ACC112 (cell line): ENCODE measurements around the gene MCC.

Experiments used
- H2AFZ ChIP-seq: fragments of 200-600 bp; sonication (generic); one replicate; pipeline ENCODE4 v1.6.0; 2017; ENCODE audit warnings: antibody characterized with exemption, low read length; ENCODE audit not compliant: unreplicated experiment
- H3K27ac ChIP-seq: fragments of 200-600 bp; sonication (generic); 2 replicates; pipeline ENCODE4 v1.5.1; 2014; ENCODE audit warnings: low read depth, mild to moderate bottlenecking, antibody characterized with exemption, low read length, moderate library complexity
- H3K27me3 ChIP-seq: fragments of 200-600 bp; sonication (generic); 2 replicates; pipeline ENCODE4 v1.6.1; 2014; ENCODE audit warnings: mild to moderate bottlenecking, antibody characterized with exemption, low read length, moderate library complexity, mixed read lengths; ENCODE audit not compliant: insufficient read depth
- H3K36me3 ChIP-seq: fragments of 200-600 bp; sonication (generic); 2 replicates; pipeline ENCODE4 v1.6.1; 2016; ENCODE audit warnings: mild to moderate bottlenecking, antibody characterized with exemption, low read length, moderate library complexity, mixed read lengths; ENCODE audit not compliant: insufficient read depth
- H3K4me1 ChIP-seq: fragments of 200-600 bp; sonication (generic); one replicate; pipeline ENCODE4 v1.6.1; 2016; ENCODE audit warnings: low read length, mixed read lengths; ENCODE audit not compliant: insufficient read depth, unreplicated experiment, control insufficient read depth
- H3K4me3 ChIP-seq: fragments of 200-600 bp; sonication (generic); 2 replicates; pipeline ENCODE4 v1.5.1; 2014; ENCODE audit warnings: mild to moderate bottlenecking, low read depth, low read length
- H3K79me2 ChIP-seq: fragments of 200-600 bp; sonication (generic); one replicate; pipeline ENCODE4 v1.6.0; 2016; ENCODE audit warnings: low read length; ENCODE audit not compliant: control insufficient read depth, unreplicated experiment, insufficient read depth

The MCC gene

GRCh38 chr5:113071401-113071800 is 416.9 kb downstream of the MCC start:
- no peak overlapping the region for H3K4me3 ChIP-seq
- H2AFZ ChIP-seq: no peak overlapping the region
- no peak overlapping the region for H3K27ac ChIP-seq
- H3K4me1 ChIP-seq: peaks cover 4% of the 10 kb centered on the region
- H3K36me3 ChIP-seq: no peaks in the 10 kb centered on the region
- H3K79me2 ChIP-seq: no peaks in the 10 kb centered on the region
- no peaks in the 10 kb centered on the region for H3K27me3 ChIP-seq

- Histone ChIP-seq H3K4me3 (no peak overlapping the region), H3K27me3 (no peaks in the 10 kb centered on the region), H3K27ac (no peak overlapping the region), H2AFZ (no peak overlapping the region), H3K4me1 (peaks cover 4% of the 10 kb centered on the region), H3K79me2 (no peaks in the 10 kb centered on the region), H3K36me3 (no peaks in the 10 kb centered on the region)
Measured at GRCh38 chr5:113070901-113071300, 417.4 kb downstream of the MCC start.

- no peaks in the 10 kb centered on the region for H3K36me3 ChIP-seq
- H3K27me3 ChIP-seq: no peaks in the 10 kb centered on the region
- no peak overlapping the region for H3K27ac ChIP-seq
- no peak overlapping the region for H3K4me3 ChIP-seq
- H2AFZ ChIP-seq: no peak overlapping the region
- no peaks in the 10 kb centered on the region for H3K79me2 ChIP-seq
- H3K4me1 ChIP-seq: peaks cover 4% of the 10 kb centered on the region
Measured at GRCh38 chr5:113068559-113068958, 419.7 kb downstream of the MCC start.

- H2AFZ ChIP-seq: no peak overlapping the region
- no peaks in the 10 kb centered on the region for H3K79me2 ChIP-seq
- H3K4me1 ChIP-seq: peaks cover 5% of the 10 kb centered on the region
- no peak overlapping the region for H3K4me3 ChIP-seq
- no peak overlapping the region for H3K27ac ChIP-seq
- H3K36me3 ChIP-seq: no peaks in the 10 kb centered on the region
- H3K27me3 ChIP-seq: no peaks in the 10 kb centered on the region
Measured at GRCh38 chr5:113067635-113068344, 420.5 kb downstream of the MCC start.

- peaks cover 16% of the 10 kb centered on the region for H3K4me1 ChIP-seq
- no peaks in the 10 kb centered on the region for H3K36me3 ChIP-seq
Measured at GRCh38 chr5:113065626-113066025, 422.6 kb downstream of the MCC start.

GRCh38 chr5:113064806-113065205 is 423.4 kb downstream of the MCC start:
- no peaks in the 10 kb centered on the region for H3K27me3 ChIP-seq
- no peak overlapping the region for H3K4me3 ChIP-seq
- H3K79me2 ChIP-seq: no peaks in the 10 kb centered on the region
- no peak overlapping the region for H2AFZ ChIP-seq
- H3K36me3 ChIP-seq: no peaks in the 10 kb centered on the region
- H3K4me1 ChIP-seq: peaks cover 16% of the 10 kb centered on the region
- no peak overlapping the region for H3K27ac ChIP-seq

More at GRCh38 chr5:113065626-113066025, 422.6 kb downstream of the MCC start:
- no peak overlapping the region for H3K27ac ChIP-seq
- no peak overlapping the region for H2AFZ ChIP-seq
- H3K79me2 ChIP-seq: no peaks in the 10 kb centered on the region
- H3K4me3 ChIP-seq: no peak overlapping the region
- no peaks in the 10 kb centered on the region for H3K27me3 ChIP-seq

- no peak overlapping the region for H3K27ac ChIP-seq
- no peaks in the 10 kb centered on the region for H3K36me3 ChIP-seq
- no peaks in the 10 kb centered on the region for H3K79me2 ChIP-seq
- H3K4me3 ChIP-seq: no peak overlapping the region
- no peak overlapping the region for H2AFZ ChIP-seq
- no peaks in the 10 kb centered on the region for H3K27me3 ChIP-seq
- H3K4me1 ChIP-seq: peaks cover 16% of the 10 kb centered on the region
Measured at GRCh38 chr5:113063927-113064326, 424.3 kb downstream of the MCC start.

- H3K27me3 ChIP-seq: no peaks in the 10 kb centered on the region
- H3K27ac ChIP-seq: no peak overlapping the region
- H3K4me3 ChIP-seq: no peak overlapping the region
- no peaks in the 10 kb centered on the region for H3K36me3 ChIP-seq
- no peak overlapping the region for H2AFZ ChIP-seq
- H3K4me1 ChIP-seq: peaks cover 12% of the 10 kb centered on the region
- no peaks in the 10 kb centered on the region for H3K79me2 ChIP-seq
Measured at GRCh38 chr5:113062869-113063508, 425.3 kb downstream of the MCC start.

GRCh38 chr5:113061846-113062780 is 426.1 kb downstream of the MCC start:
- Histone ChIP-seq H2AFZ (no peak overlapping the region), H3K36me3 (no peaks in the 10 kb centered on the region), H3K27ac (no peak overlapping the region), H3K4me1 (peaks cover 12% of the 10 kb centered on the region), H3K27me3 (no peaks in the 10 kb centered on the region), H3K4me3 (no peak overlapping the region), H3K79me2 (no peaks in the 10 kb centered on the region)

- Histone ChIP-seq H3K27me3 (no peaks in the 10 kb centered on the region), H3K4me3 (no peak overlapping the region), H3K4me1 (peaks cover 12% of the 10 kb centered on the region), H3K27ac (no peak overlapping the region), H3K79me2 (no peaks in the 10 kb centered on the region), H3K36me3 (no peaks in the 10 kb centered on the region), H2AFZ (no peak overlapping the region)
Measured at GRCh38 chr5:113060408-113061025, 427.7 kb downstream of the MCC start.
